Endothelial cell of umbilical vein (primary cell): Measurements from ENCODE around the gene PRR5.

Experiments used
- EZH2 ChIP-seq: IDR thresholded peaks from 2 replicates; pipeline ENCODE4 v1.6.1; 2012; ENCODE audit warnings: borderline replicate concordance, low read depth, mild to moderate bottlenecking, moderate library complexity, low read length, inconsistent platforms; ENCODE audit not compliant: severe bottlenecking
- FOS ChIP-seq: IDR thresholded peaks from 2 replicates; pipeline ENCODE4 v1.6.1; 2011; ENCODE audit warnings: mild to moderate bottlenecking, low read length, moderate library complexity, borderline replicate concordance; ENCODE audit not compliant: insufficient read depth
- JUN ChIP-seq: IDR thresholded peaks from 2 replicates; pipeline ENCODE4 v1.6.1; 2011; ENCODE audit warnings: borderline replicate concordance, low read depth; ENCODE audit not compliant: insufficient read length, insufficient read depth
- MYC ChIP-seq: IDR thresholded peaks from one replicate; pipeline ENCODE4 v1.6.1; 2011; ENCODE audit warnings: mild to moderate bottlenecking, low read depth, low read length
- POLR2A ChIP-seq: IDR thresholded peaks from 2 replicates; pipeline ENCODE4 v1.6.1; 2012; ENCODE audit warnings: low read depth, mild to moderate bottlenecking, control low read depth, low read length
- POLR2AphosphoS5 ChIP-seq: IDR thresholded peaks from 2 replicates; pipeline ENCODE4 v1.6.1; 2012; ENCODE audit warnings: low read depth, mild to moderate bottlenecking, control low read depth, low read length, moderate library complexity; ENCODE audit not compliant: insufficient read depth
- TF ChIP-seq, protein P1 (sequence below), 2 donors: IDR thresholded peaks; 1 replicate in 1 of 2; 2 replicates in 1 of 2; pipeline ENCODE4 v1.5.1; 2011; ENCODE audit warnings: low read length in 2 of 2, mild to moderate bottlenecking in 2 of 2, moderate library complexity in 2 of 2, control low read depth in 1 of 2, inconsistent platforms in 1 of 2, low read depth in 1 of 2; ENCODE audit not compliant: insufficient read depth in 1 of 2; ENCODE audit errors: extremely low read depth in 1 of 2
- TF ChIP-seq, protein P2 (sequence below): IDR thresholded peaks from 2 replicates; pipeline ENCODE4 v1.6.1; 2011; ENCODE audit not compliant: insufficient read depth, insufficient read length

DNA sequence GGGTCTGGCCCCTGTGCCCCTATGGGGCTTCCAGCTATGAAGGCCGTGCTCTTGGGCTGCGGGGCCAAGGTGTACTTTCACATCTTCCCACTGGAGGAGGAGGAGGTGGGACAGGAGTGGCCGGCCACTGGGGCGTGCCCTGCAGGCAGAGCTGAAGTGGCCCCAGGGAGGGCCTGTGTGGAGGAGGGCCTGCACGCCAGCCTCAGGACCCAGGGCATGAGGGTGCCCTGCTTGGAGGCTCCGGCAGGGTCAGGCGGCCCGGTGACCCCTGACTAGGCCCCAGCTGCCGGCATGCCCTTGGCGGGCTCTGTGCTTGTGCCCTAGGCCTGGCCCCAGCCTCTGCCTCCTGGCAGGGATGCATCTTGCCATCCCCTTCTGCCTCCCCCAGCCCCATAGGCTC, 5.2 kb downstream of the PRR5 start:
- TF ChIP-seq, protein P1, sequence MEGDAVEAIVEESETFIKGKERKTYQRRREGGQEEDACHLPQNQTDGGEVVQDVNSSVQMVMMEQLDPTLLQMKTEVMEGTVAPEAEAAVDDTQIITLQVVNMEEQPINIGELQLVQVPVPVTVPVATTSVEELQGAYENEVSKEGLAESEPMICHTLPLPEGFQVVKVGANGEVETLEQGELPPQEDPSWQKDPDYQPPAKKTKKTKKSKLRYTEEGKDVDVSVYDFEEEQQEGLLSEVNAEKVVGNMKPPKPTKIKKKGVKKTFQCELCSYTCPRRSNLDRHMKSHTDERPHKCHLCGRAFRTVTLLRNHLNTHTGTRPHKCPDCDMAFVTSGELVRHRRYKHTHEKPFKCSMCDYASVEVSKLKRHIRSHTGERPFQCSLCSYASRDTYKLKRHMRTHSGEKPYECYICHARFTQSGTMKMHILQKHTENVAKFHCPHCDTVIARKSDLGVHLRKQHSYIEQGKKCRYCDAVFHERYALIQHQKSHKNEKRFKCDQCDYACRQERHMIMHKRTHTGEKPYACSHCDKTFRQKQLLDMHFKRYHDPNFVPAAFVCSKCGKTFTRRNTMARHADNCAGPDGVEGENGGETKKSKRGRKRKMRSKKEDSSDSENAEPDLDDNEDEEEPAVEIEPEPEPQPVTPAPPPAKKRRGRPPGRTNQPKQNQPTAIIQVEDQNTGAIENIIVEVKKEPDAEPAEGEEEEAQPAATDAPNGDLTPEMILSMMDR (IDR thresholded peaks at IDR 0.05; ENCODE audit: extremely low read depth in 1 of 2, insufficient read depth in 1 of 2, low read depth in 1 of 2, low read length in 2 of 2), result no peak
- TF ChIP-seq POLR2A, result no peak
- no peak for TF ChIP-seq EZH2
- no peak for TF ChIP-seq POLR2AphosphoS5
- TF ChIP-seq, protein P2, sequence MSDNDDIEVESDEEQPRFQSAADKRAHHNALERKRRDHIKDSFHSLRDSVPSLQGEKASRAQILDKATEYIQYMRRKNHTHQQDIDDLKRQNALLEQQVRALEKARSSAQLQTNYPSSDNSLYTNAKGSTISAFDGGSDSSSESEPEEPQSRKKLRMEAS, result no peak
- no peak for TF ChIP-seq MYC
- TF ChIP-seq FOS, result no peak
- no peak for TF ChIP-seq JUN
